ENCODE measurements around the gene ABLIM2.

Gene ABLIM2

GRCh38 chr4:8098506-8098905 lies 60.1 kb downstream of the ABLIM2 start:
- no peak for TF ChIP-seq CTCF (conservative IDR thresholded peaks at IDR 0.05; ENCODE audit: low read length)
- no peak for DNase-seq (ENCODE audit: low read depth)
- H3K4me3 ChIP-seq (ENCODE audit: low read length), result no peak overlapping the region

- TF ChIP-seq CTCF (conservative IDR thresholded peaks at IDR 0.05; ENCODE audit: low read length), result no peak
- no peak overlapping the region for H3K4me3 ChIP-seq (ENCODE audit: low read length)
- DNase-seq (ENCODE audit: low read depth), result no peak
Measured at GRCh38 chr4:8097721-8098345, 60.8 kb downstream of the ABLIM2 start.

DNA sequence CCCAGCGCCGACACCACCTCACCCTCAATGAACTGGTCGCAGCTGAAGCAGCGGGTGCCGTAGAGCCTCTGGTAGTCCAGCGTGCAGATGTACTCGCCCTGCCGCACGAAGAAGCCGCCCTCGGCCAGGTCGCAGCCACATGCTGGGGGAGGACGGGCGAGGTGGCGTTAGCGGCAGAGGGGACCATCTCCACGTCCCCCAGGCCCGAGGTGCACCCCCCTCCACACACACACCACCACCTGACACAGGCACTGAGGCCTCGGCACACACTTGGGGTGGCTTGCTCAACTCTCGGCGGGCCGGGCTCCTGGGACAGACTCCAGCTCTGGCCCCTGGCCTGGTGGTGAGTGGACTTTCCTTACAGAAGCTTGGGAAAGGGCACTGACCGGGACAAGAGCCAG lies 61.5 kb downstream of the ABLIM2 start:
- TF ChIP-seq CTCF (conservative IDR thresholded peaks at IDR 0.05; ENCODE audit: low read length), result no peak
- H3K4me3 ChIP-seq (ENCODE audit: low read length), result no peak overlapping the region
- DNase-seq (ENCODE audit: low read depth), result no peak

GRCh38 chr4:8096690-8097061 lies 61.9 kb downstream of the ABLIM2 start:
- no peak for TF ChIP-seq CTCF (conservative IDR thresholded peaks at IDR 0.05; ENCODE audit: low read length)
- no peak overlapping the region for H3K4me3 ChIP-seq (ENCODE audit: low read length)
- DNase-seq (ENCODE audit: low read depth), result no peak

GRCh38 chr4:8095956-8096689 lies 62.5 kb downstream of the ABLIM2 start:
- no peak overlapping the region for H3K4me3 ChIP-seq (ENCODE audit: low read length)
- DNase-seq (ENCODE audit: low read depth), result no peak
- no peak for TF ChIP-seq CTCF (conservative IDR thresholded peaks at IDR 0.05; ENCODE audit: low read length)

DNA sequence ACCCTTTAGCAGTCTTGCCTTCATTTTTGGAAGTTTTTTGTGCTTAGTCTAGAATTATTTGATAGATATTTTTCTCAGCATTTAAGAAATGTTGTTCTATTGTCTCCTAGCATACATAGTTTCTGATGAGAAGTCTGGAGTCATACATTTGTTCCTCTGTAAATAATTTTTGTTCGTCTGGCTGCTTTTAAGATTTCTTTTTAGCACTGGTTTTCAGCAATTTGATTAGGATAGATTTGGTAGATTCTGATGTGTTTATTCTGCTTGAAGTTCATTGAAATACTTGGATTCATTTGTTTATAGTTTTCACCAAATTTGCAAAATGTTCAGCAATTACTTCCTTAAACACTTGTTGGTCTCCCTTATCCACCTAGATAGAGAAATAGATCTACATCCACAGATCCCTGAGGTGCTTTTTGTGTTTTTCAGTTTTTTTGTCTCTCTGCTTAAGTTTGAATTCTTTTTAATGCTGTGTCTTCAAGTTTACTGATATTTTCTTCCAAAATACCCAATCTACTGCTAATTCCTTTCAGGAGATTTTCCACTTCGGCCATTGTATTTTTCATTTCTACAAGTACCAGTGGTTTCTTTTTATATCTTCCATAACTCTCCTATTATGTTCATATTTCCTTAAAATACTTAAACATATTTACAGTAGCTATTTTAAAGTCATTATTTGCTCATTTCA lies 64.9 kb downstream of the ABLIM2 start:
- TF ChIP-seq CTCF (conservative IDR thresholded peaks at IDR 0.05; ENCODE audit: low read length), result no peak
- DNase-seq (ENCODE audit: low read depth), result no peak
- no peak overlapping the region for H3K4me3 ChIP-seq (ENCODE audit: low read length)

DNA sequence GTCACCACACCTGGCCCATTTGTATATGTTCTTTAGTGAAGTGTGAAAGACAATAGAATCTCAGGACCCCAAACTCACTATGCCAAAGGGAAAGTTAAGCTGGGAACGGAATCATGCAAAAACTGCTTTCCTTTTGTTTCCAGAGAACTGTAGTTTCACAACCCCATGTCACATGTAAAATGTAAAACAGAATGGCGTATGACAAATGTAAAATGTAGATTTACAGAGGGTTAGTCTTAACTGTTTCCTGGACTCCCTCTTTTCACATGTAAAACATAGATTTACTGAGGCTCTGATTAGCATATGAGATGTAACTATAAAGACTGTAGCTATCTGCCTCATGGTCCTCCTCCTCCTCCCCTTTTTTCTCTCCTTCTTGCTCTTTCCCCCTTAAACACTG lies 66.3 kb downstream of the ABLIM2 start:
- TF ChIP-seq CTCF (conservative IDR thresholded peaks at IDR 0.05; ENCODE audit: low read length), result no peak
- DNase-seq (ENCODE audit: low read depth), result no peak
- H3K4me3 ChIP-seq (ENCODE audit: low read length), result no peak overlapping the region

All from AG10803 (cell line).